Lung microvascular endothelial cell (primary cell): ENCODE measurements around the gene ZNF860. TPM values are rescaled to one million over a fixed set of nuclear protein-coding genes. Genes with fewer than 3 reads are reported as not detected.
"Not testable (repeated sequence)": the region's sequence is repeated elsewhere in the genome, so short reads cannot be mapped to it uniquely, and the experiment has no call there.

Source experiments
- DNase-seq, 2 donors: peaks; one replicate each; pipeline versions ENCODE4 v3.0.0 to v3.0.0-alpha.2; 2010; ENCODE audit warnings: low read depth in 2 of 2
- total RNA-seq: library from RNA; depleted of rRNA; stranded (reverse); fragments of >200 nt; gene quantifications from 2 replicates; pipeline ENCODE4 v1.2.1, GENCODE V29; 2014

The ZNF860 gene
- total RNA-seq, 1 donor from 2014 or later = 0.40 TPM

GRCh38 chr3:31996195-31996594 is 14.6 kb downstream of the ZNF860 start:
- DNase-seq = no peak

DNA sequence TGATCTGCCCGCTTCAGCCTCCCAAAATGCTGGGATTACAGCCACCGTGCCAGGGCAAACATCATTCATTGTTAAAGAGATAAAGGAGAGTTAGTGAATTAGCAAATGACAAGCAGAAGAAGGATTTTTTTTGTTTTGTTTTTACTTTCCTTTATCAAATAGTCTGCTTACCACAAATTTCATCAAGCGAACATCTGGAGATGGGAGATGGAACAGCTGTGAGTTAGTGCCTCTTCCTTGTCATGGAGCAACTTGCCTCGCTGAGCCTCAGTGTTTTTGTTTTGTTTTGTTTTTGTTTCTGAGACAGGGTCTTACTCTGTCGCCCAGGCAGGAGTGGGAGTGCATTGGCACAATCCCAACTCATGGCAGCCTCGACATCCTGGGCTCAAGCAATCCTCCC is 15.9 kb downstream of the ZNF860 start:
- no peak for DNase-seq

GRCh38 chr3:31999907-32000439 is 18.4 kb downstream of the ZNF860 start:
- DNase-seq = peak in 1 of 2 donors; percentile 5

- DNase-seq = no peak
These were observed 19.3 kb downstream of the ZNF860 start for GRCh38 chr3:32000877-32001276.

- DNase-seq = no peak
These were observed 21.2 kb downstream of the ZNF860 start for GRCh38 chr3:32002561-32003368.

DNA sequence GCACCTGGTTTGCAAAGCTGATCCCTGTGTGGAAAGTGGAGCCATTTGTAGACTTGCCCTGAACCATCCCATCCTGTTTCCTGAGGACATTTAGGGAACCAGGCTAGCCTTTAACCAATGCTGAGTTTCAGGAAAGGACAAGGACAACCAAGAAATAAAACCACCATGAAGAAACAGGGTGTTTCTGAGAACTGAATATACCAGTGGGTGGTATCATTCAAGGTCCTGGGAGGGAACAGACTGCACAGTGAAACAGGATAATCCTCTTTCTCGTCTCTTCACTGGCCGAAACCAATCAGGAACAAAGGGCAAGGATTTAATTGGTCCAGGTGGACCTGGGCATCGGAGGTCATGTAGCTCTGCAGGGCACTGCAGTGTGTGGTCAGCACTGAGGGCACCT is 21.8 kb downstream of the ZNF860 start:
- no peak for DNase-seq

DNA sequence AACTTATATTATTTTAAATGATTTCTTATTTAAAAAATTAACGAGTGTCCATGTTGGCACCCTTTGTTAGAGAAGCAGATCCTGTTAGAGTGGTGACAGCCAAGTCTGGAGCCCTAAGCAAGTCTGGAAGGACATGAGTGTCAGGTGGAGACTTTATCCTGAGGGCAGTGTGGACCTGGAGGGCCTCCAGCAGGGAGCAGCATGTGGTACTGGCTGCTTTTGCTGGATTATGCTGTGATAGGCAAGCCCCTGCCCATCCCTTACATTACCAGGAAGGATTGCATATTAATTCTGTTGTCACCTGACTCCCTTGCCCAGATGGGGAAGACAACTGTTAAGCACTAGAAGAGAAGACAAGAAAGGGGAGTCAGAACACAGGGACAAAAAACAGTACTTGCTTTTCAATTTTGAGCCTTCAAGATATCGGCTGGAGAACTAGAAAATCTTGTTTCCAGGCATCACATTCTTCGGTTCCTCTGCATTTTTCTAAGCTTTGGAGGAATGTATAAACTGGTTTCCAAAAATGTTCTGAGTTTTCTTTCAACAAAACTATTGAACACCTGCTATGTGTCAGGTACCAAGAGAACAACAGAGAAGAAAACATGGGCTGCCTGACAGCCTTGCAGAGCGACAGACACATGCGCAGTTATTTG is 22.7 kb downstream of the ZNF860 start:
- no peak for DNase-seq

GRCh38 chr3:32009101-32009500 is 27.6 kb downstream of the ZNF860 start:
- no peak for DNase-seq

DNA sequence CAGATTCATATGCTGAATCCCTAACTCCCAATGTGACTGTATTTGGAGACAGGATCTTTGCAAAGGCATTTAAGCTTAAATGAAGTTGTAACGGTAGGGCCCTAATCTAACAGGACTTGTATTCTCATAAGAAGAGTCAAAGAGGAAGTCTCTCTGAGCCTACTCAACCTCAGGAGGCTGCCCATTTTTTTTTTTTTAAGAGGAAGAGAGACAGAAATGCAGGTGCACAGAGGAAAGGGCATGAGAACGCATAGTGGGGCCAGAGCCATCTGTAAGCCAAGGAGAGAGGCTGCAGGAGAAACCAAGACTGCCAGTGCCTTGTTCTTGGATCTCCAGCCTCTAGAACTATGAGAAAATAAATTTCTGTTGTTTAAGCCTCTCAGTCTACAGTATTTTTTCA is 28.4 kb downstream of the ZNF860 start:
- no peak for DNase-seq

GRCh38 chr3:32010699-32011098 is 29.1 kb downstream of the ZNF860 start:
- not testable (repeated sequence) for DNase-seq

DNA sequence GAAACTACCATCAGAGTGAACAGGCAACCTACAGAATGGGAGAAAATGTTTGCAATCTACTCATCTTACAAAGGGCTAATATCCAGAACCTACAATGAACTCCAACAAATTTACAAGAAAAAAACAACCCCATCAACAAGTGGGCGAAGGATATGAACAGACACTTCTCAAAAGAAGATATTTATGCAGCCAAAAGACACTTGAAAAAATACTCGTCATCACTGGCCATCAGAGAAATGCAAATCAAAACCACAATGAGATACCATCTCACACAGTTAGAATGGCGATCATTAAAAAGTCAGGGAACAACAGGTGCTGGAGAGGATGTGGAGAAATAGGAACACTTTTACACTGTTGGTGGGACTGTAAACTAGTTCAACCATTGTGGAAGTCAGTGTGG is 34.1 kb downstream of the ZNF860 start:
- not testable (repeated sequence) for DNase-seq

GRCh38 chr3:32017286-32017685 is 35.7 kb downstream of the ZNF860 start:
- DNase-seq = no peak

DNA sequence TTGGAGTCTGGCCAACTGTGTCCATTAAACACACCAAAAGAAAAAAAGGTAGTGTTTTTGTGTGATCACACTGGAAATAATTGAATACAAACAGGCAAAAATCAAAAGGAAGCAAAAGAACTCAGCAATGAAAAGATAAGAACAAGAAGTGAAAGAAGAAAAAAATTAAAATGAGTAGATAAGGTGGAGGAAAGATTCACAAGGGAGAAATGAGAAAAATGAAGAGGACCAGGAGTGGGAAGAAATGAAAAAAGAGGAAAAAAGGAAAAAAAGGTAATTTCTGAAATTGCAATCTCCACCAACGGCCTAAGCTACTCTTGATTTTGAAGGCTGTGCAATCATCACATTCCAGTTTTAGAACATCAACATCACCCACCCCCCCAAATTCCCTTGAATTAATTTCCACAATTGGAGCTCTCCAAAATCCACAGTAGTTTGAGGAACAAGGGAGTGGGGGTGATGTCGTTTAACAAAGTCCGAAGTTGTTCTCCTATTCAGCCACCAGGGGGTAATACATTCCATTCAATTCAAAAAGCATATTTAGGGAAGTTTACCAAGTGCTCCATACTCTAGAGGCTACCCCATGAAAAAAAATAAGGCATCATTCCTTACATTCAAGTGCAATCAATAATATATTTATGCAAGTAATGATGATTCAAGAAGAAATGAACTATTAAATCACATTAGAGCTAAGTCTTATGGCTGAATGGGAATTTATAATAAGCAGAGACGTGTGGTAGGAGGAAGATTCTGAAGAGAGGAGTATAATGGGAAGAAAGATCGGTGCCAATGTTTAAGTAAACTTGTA is 37.4 kb downstream of the ZNF860 start:
- peak; percentile 55 to 69 for DNase-seq

DNA sequence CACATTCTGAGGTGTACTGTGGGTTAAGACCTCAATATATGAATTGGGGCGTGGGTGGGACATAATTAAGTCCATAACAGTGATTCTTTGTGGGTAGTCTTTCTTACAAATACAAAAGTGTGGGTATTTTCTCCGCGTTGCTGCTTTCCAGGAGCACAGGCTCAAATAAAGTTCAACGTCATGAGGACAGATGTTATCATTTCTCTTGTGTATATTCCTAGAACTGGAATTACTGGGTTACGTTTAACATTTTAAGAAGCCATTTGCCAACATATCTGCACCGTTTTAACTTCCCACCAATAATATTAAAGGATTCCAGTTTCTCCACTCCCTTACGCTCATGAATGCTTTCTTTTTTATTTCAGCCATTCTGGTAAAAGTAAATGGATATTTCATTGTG is 39.6 kb downstream of the ZNF860 start:
- no peak for DNase-seq

GRCh38 chr3:32021748-32022147 is 40.2 kb downstream of the ZNF860 start:
- DNase-seq = no peak

- DNase-seq = no peak
These were observed 41.4 kb downstream of the ZNF860 start for GRCh38 chr3:32022947-32023346.

DNA sequence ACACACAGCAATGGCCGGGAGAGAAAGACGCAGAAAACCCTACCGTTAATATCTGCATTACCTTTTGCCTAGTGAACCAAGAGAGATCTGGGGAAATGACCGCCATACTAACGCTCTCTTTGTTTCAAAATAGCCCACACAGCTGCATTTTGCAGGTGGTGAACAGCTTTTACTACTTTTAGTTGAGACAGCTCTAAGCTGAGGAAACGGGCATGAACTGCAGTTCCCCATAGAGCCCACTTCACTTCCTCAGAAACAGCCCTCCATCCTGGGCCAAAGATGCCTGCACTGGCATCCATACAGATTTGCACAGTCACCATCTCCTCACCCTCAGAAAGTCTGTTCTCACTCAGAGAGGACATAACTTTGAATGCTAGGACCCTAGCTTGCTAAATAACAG is 45.0 kb downstream of the ZNF860 start:
- DNase-seq = no peak

DNA sequence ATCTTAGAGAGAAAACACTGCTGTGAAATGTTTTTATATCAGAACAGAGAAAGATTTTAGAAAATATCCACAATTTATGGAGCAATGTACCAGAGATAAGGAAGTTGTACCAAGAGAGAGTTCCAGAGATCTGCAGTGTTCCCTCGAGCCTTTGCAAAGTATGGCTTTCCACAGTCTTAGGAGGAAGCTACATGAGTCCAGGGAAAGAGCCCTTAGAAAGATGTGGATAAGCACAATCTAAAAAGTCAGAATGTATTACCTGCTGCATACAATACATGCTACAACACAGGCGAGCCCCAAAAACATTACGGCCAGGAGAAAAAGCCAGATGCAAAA is 56.4 kb downstream of the ZNF860 start:
- DNase-seq = no peak

- no peak for DNase-seq
These were observed 59.8 kb downstream of the ZNF860 start for GRCh38 chr3:32041316-32041715.
